Muscle of leg (tissue), 11 donors: ENCODE measurements around the gene TOP3B. TPM values are rescaled to one million over a fixed set of nuclear protein-coding genes. Genes with fewer than 3 reads are reported as not detected.
"Not testable (repeated sequence)": the region's sequence is repeated elsewhere in the genome, so short reads cannot be mapped to it uniquely, and the experiment has no call there.

Experiments
- DNase-seq: peaks from one replicate; pipeline ENCODE4 v3.0.0; 2013
- H3K27ac ChIP-seq: one replicate; pipeline ENCODE4 v1.5.1; 2013; ENCODE audit warnings: mild to moderate bottlenecking, low read length, control low read depth
- H3K27me3 ChIP-seq: one replicate; pipeline ENCODE4 v1.6.1; 2013; ENCODE audit warnings: low read length; ENCODE audit not compliant: control insufficient read depth, insufficient read depth
- H3K36me3 ChIP-seq: one replicate; pipeline ENCODE4 v1.6.1; 2013; ENCODE audit warnings: low read length; ENCODE audit not compliant: control insufficient read depth, insufficient read depth
- H3K4me1 ChIP-seq: one replicate; pipeline ENCODE4 v1.6.1; 2013; ENCODE audit warnings: low read length; ENCODE audit not compliant: control insufficient read depth, insufficient read depth
- H3K4me3 ChIP-seq: one replicate; pipeline ENCODE4 v1.5.1; 2013; ENCODE audit warnings: low read length, control low read depth
- H3K9me3 ChIP-seq: replicated peaks from 2 replicates; pipeline ENCODE4 v1.6.1; 2013; ENCODE audit warnings: low read depth, low read length; ENCODE audit not compliant: control insufficient read depth
- WGBS: methylation state at CpG from one replicate; pipeline ENCODE4 v1.1.5; 2013; ENCODE audit warnings: missing lambda C conversion rate; ENCODE audit not compliant: insufficient coverage; 5-methylcytosine and 5-hydroxymethylcytosine counted together
- polyA plus RNA-seq, 8 donors: library from polyadenylated mRNA; unstranded; fragments of 120-200 nt; gene quantifications; one replicate each; pipeline versions ENCODE4 v1.2.1 to v1.2.3, GENCODE V29; 2013; ENCODE audit warnings: inconsistent platforms in 1 of 8, low replicate concordance in 1 of 8; ENCODE audit not compliant: insufficient read length in 8 of 8, insufficient read depth in 1 of 8
- total RNA-seq: library from RNA; stranded (reverse); fragments of 120-200 nt; gene quantifications from one replicate; pipeline ENCODE4 v1.2.4, GENCODE V29; 2013

TOP3B gene
- total and polyA plus RNA-seq, 9 donors: 12.2 to 22.8 (median 17.5) TPM

- DNase-seq: no peak
- H3K27ac ChIP-seq: peak overlapping the region; percentile 35
- WGBS: 85% methylated on average over 13 of the region's 13 CpGs
- no peaks in the 10 kb centered on the region for H3K27me3 ChIP-seq
- H3K4me3 ChIP-seq: no peak overlapping the region
- H3K4me1 ChIP-seq: peaks cover 94% of the 10 kb centered on the region
- peaks cover 67% of the 10 kb centered on the region for H3K36me3 ChIP-seq
- H3K9me3 ChIP-seq: no peaks in the 10 kb centered on the region
These were observed 36.9 kb downstream of the TOP3B start for GRCh38 chr22:21945453-21946261.

- Histone ChIP-seq H3K4me3 (no peak overlapping the region), H3K4me1 (peaks cover 98% of the 10 kb centered on the region), H3K36me3 (peaks cover 70% of the 10 kb centered on the region), H3K9me3 (no peaks in the 10 kb centered on the region), H3K27ac (peak overlapping the region; percentile 4), H3K27me3 (no peaks in the 10 kb centered on the region)
- 80% methylated on average over 3 of the region's 7 CpGs for WGBS
- DNase-seq: no peak
These were observed 37.7 kb downstream of the TOP3B start for GRCh38 chr22:21944871-21945270.

- no peak overlapping the region for H3K4me3 ChIP-seq
- WGBS: 89% methylated on average over 17 of the region's 18 CpGs
- peaks cover 98% of the 10 kb centered on the region for H3K4me1 ChIP-seq
- H3K36me3 ChIP-seq: peaks cover 75% of the 10 kb centered on the region
- no peaks in the 10 kb centered on the region for H3K9me3 ChIP-seq
- H3K27me3 ChIP-seq: no peaks in the 10 kb centered on the region
- DNase-seq: no peak
- peak overlapping the region; percentile 81 for H3K27ac ChIP-seq
These were observed 38.8 kb downstream of the TOP3B start for GRCh38 chr22:21943571-21944448.

- Histone ChIP-seq H3K27me3 (no peaks in the 10 kb centered on the region), H3K4me1 (peaks cover 98% of the 10 kb centered on the region), H3K9me3 (no peaks in the 10 kb centered on the region), H3K4me3 (no peak overlapping the region), H3K27ac (peak overlapping the region; percentile 81), H3K36me3 (peaks cover 77% of the 10 kb centered on the region)
- 20% methylated on average over 13 of the region's 19 CpGs for WGBS
- peak; percentile 86 for DNase-seq
These were observed 39.9 kb downstream of the TOP3B start for GRCh38 chr22:21942407-21943343.

GRCh38 chr22:21941921-21942320 is 40.7 kb downstream of the TOP3B start:
- DNase-seq: no peak
- Histone ChIP-seq H3K4me1 (peaks cover 98% of the 10 kb centered on the region), H3K27ac (peak overlapping the region; percentile 81), H3K36me3 (peaks cover 74% of the 10 kb centered on the region), H3K27me3 (no peaks in the 10 kb centered on the region), H3K4me3 (no peak overlapping the region), H3K9me3 (no peaks in the 10 kb centered on the region)
- 92% methylated on average over 4 of the region's 8 CpGs for WGBS

GRCh38 chr22:21940521-21940920 is 42.1 kb downstream of the TOP3B start:
- Histone ChIP-seq H3K4me1 (peaks cover 97% of the 10 kb centered on the region), H3K4me3 (no peak overlapping the region), H3K36me3 (peaks cover 74% of the 10 kb centered on the region), H3K27me3 (no peaks in the 10 kb centered on the region), H3K9me3 (no peaks in the 10 kb centered on the region), H3K27ac (peak overlapping the region; percentile 81)
- peak; percentile 43 for DNase-seq
- 50% methylated on average over 3 of the region's 3 CpGs for WGBS

GRCh38 chr22:21939935-21940334 is 42.7 kb downstream of the TOP3B start:
- WGBS: 19% methylated on average over 3 of the region's 5 CpGs
- not testable (repeated sequence) for H3K9me3 ChIP-seq, DNase-seq, H3K4me3 ChIP-seq, H3K27me3 ChIP-seq
- Histone ChIP-seq H3K27ac (peak overlapping the region; percentile 99), H3K36me3 (peaks cover 70% of the 10 kb centered on the region), H3K4me1 (peaks cover 92% of the 10 kb centered on the region)

GRCh38 chr22:21939461-21939913 is 43.1 kb downstream of the TOP3B start:
- Histone ChIP-seq H3K4me1 (peaks cover 88% of the 10 kb centered on the region), H3K9me3 (no peaks in the 10 kb centered on the region), H3K27ac (peak overlapping the region; percentile 99), H3K4me3 (no peak overlapping the region), H3K36me3 (peaks cover 65% of the 10 kb centered on the region), H3K27me3 (no peaks in the 10 kb centered on the region)
- 20% methylated on average over 4 of the region's 10 CpGs for WGBS
- peak; percentile 66 for DNase-seq

GRCh38 chr22:21938906-21939305 is 43.7 kb downstream of the TOP3B start:
- no peaks in the 10 kb centered on the region for H3K9me3 ChIP-seq
- peaks cover 82% of the 10 kb centered on the region for H3K4me1 ChIP-seq
- no peaks in the 10 kb centered on the region for H3K27me3 ChIP-seq
- 58% methylated on average over 11 of the region's 11 CpGs for WGBS
- H3K36me3 ChIP-seq: peaks cover 64% of the 10 kb centered on the region
- no peak overlapping the region for H3K4me3 ChIP-seq
- DNase-seq: no peak
- peak overlapping the region; percentile 99 for H3K27ac ChIP-seq
